ENCODE data around the gene RAB20.

DNA sequence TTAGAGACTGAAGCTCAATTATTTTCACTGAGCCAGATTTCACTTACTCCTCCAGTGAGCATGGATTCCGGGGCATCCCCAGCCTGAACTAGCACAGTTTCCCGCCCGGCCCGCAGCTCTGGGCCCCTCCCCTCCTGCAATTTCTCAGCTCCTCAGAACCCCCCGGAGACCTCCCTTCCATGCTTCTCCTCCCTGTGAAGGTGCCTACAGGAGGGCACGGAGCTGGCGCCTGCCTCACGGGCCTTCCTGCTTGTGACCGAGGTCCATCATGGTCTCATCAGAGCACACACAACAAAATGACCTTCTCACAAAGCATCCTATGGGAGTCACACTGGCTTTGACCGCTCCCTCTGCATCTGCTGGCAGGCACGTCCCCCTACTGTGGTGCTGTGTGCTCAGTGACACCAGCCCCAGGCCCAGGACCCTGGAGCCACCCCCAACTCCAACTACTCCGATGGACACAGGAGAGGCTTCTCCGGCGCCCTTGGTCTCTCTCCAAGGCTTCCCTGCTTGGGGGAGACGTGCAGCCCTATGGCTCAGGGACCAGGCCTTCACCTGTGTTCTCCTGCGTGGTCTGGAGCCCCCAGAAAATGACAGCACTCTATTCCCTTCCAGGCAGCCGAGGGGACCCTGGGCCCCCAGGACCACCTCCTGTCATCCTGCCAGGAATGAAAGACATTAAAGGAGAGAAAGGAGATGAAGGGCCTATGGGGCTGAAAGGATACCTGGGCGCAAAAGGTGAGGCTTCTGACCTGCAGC is 77.1 kb downstream of the RAB20 start:
- TF ChIP-seq, protein P1, sequence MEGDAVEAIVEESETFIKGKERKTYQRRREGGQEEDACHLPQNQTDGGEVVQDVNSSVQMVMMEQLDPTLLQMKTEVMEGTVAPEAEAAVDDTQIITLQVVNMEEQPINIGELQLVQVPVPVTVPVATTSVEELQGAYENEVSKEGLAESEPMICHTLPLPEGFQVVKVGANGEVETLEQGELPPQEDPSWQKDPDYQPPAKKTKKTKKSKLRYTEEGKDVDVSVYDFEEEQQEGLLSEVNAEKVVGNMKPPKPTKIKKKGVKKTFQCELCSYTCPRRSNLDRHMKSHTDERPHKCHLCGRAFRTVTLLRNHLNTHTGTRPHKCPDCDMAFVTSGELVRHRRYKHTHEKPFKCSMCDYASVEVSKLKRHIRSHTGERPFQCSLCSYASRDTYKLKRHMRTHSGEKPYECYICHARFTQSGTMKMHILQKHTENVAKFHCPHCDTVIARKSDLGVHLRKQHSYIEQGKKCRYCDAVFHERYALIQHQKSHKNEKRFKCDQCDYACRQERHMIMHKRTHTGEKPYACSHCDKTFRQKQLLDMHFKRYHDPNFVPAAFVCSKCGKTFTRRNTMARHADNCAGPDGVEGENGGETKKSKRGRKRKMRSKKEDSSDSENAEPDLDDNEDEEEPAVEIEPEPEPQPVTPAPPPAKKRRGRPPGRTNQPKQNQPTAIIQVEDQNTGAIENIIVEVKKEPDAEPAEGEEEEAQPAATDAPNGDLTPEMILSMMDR (IDR thresholded peaks at IDR 0.05) = no peak
- TF ChIP-seq POLR2AphosphoS5 (IDR thresholded peaks at IDR 0.05; ENCODE audit: low read depth, low read length) = no peak
- TF ChIP-seq, protein P2, sequence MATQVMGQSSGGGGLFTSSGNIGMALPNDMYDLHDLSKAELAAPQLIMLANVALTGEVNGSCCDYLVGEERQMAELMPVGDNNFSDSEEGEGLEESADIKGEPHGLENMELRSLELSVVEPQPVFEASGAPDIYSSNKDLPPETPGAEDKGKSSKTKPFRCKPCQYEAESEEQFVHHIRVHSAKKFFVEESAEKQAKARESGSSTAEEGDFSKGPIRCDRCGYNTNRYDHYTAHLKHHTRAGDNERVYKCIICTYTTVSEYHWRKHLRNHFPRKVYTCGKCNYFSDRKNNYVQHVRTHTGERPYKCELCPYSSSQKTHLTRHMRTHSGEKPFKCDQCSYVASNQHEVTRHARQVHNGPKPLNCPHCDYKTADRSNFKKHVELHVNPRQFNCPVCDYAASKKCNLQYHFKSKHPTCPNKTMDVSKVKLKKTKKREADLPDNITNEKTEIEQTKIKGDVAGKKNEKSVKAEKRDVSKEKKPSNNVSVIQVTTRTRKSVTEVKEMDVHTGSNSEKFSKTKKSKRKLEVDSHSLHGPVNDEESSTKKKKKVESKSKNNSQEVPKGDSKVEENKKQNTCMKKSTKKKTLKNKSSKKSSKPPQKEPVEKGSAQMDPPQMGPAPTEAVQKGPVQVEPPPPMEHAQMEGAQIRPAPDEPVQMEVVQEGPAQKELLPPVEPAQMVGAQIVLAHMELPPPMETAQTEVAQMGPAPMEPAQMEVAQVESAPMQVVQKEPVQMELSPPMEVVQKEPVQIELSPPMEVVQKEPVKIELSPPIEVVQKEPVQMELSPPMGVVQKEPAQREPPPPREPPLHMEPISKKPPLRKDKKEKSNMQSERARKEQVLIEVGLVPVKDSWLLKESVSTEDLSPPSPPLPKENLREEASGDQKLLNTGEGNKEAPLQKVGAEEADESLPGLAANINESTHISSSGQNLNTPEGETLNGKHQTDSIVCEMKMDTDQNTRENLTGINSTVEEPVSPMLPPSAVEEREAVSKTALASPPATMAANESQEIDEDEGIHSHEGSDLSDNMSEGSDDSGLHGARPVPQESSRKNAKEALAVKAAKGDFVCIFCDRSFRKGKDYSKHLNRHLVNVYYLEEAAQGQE (IDR thresholded peaks at IDR 0.05; ENCODE audit: insufficient read depth in 1 of 2, low read depth in 2 of 2, low read length in 1 of 2) = no peak
